Coronary artery (tissue), 2 donors: ENCODE results near the gene KHDRBS1.
"Not testable (repeated sequence)": the region's sequence is repeated elsewhere in the genome, so short reads cannot be mapped to it uniquely, and the experiment has no call there.

Experiments used
- DNase-seq: peaks from one replicate; pipeline ENCODE4 v3.0.0-alpha.2; 2017; ENCODE audit warnings: low spot score
- H3K27ac ChIP-seq, 2 donors: fragments of 200-600 bp; sonication (generic); one replicate each; pipeline ENCODE4 v1.5.1; 2016 to 2019
- H3K4me3 ChIP-seq: fragments of 200-600 bp; sonication (generic); 2 replicates; pipeline ENCODE4 v1.5.1; 2016; ENCODE audit warnings: mild to moderate bottlenecking, moderate library complexity
- TF ChIP-seq, protein P1 (sequence below): fragments of 200-600 bp; sonication (generic); IDR thresholded peaks from one replicate; pipeline ENCODE4 v1.5.1; 2019; ENCODE audit warnings: antibody characterized with exemption

Gene KHDRBS1

GRCh38 chr1:32062867-32063230, 49.2 kb downstream of the KHDRBS1 start:
- TF ChIP-seq, protein P1, sequence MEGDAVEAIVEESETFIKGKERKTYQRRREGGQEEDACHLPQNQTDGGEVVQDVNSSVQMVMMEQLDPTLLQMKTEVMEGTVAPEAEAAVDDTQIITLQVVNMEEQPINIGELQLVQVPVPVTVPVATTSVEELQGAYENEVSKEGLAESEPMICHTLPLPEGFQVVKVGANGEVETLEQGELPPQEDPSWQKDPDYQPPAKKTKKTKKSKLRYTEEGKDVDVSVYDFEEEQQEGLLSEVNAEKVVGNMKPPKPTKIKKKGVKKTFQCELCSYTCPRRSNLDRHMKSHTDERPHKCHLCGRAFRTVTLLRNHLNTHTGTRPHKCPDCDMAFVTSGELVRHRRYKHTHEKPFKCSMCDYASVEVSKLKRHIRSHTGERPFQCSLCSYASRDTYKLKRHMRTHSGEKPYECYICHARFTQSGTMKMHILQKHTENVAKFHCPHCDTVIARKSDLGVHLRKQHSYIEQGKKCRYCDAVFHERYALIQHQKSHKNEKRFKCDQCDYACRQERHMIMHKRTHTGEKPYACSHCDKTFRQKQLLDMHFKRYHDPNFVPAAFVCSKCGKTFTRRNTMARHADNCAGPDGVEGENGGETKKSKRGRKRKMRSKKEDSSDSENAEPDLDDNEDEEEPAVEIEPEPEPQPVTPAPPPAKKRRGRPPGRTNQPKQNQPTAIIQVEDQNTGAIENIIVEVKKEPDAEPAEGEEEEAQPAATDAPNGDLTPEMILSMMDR: no peak
- no peak for DNase-seq
- H3K27ac ChIP-seq: peak overlapping the region; percentile 77 to 78
- no peak overlapping the region for H3K4me3 ChIP-seq

- TF ChIP-seq, protein P1: peak; percentile 64
- Histone ChIP-seq H3K27ac (peak overlapping the region; percentile 77 to 78), H3K4me3 (no peak overlapping the region)
- DNase-seq: no peak
These were observed 49.6 kb downstream of the KHDRBS1 start for GRCh38 chr1:32063261-32063681.

GRCh38 chr1:32065613-32066488, 52.2 kb downstream of the KHDRBS1 start:
- DNase-seq, H3K4me3 ChIP-seq: not testable (repeated sequence)
- H3K27ac ChIP-seq: peak overlapping the region in 1 of 2 donors; percentile 54

DNA sequence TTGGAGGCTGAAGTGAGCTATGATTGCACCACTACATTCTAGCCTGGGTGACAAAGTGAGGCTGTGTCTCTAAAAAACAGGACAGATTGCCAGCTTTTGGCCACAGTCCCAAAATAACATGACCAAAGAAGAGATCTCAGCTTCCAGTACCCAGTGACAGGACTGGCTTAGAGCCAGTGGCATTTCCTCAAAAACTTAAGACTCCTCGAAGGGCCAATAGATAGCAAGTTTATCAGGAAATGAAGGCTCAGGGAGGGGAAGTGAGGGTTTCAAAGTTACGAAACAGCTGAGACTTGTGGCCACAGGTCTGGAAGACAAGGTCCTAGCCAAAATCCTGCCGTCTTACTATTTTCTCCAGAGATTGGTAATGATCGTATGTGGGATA, 52.8 kb downstream of the KHDRBS1 start:
- H3K27ac ChIP-seq: peak overlapping the region; percentile 26 to 54
- DNase-seq: peak; percentile 85
- TF ChIP-seq, protein P1: no peak

DNA sequence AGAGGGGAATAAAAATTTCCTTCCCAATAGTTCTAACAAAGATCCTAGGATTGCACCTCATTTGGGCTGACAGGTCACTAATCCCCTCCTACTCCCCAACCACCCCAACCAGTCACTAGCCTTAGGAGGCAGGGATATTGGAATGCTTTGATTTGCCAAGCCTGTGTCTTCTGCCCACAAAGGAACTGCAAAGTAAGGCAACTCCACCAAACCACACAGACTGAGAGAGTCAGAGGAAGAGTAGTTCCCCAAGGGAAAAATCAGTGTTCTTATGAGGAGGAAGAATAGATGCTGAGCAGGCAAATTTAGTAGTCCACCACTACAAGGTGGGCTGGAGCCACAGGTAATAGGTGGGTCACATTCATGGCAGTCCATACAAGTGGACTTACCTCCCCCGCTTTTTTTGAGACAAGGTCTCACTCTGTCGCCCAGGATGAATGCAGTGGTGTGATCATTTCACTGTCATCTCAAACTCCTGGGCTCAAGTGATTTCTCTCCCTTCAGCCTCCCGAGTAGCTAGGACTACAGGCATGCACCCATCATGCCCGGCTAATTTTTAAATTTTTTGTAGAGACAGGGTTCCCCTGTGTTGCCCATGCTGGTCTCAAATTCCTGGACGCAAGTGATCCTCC, 55.4 kb downstream of the KHDRBS1 start:
- no peak for DNase-seq
- Histone ChIP-seq H3K27ac (no peak overlapping the region), H3K4me3 (no peak overlapping the region)
- TF ChIP-seq, protein P1: no peak

More for the DNA sequence above, 52.8 kb downstream of the KHDRBS1 start:
- no peak overlapping the region for H3K4me3 ChIP-seq

- TF ChIP-seq, protein P1: no peak
These were observed 58.3 kb downstream of the KHDRBS1 start for GRCh38 chr1:32071758-32072621.

More at GRCh38 chr1:32071758-32072621, 58.3 kb downstream of the KHDRBS1 start:
- no peak for DNase-seq
- Histone ChIP-seq H3K27ac (peak overlapping the region; percentile 91 to 98), H3K4me3 (peak overlapping the region; percentile 91)
